KBM-7 (cell line): ENCODE data around the gene TEDC1.

Source experiments
- DNase-seq: peaks from one replicate; pipeline ENCODE4 v3.0.0-alpha.2; 2015
- in situ Hi-C: fragments of 300-500 bp; cut with MboI; formaldehyde crosslinking; loops from 2 replicates; pipeline ENCODE4 v1.14.3; 2020; ENCODE audit warnings: low sequenced_read_pairs, low pct_unique_long_range_greater_than_20kb, mixed read lengths

The TEDC1 gene

GRCh38 chr14:105490572-105491365 lies at the start of gene TEDC1:
Gene TEDC1, plus strand, starts transcription at chr14:105491246. Its CDS starts 130 bp downstream, at chr14:105491376.
- in situ Hi-C loops, result no loop called here
- peak; percentile 100 for DNase-seq

GRCh38 chr14:105442125-105442524 lies 48.9 kb upstream of the TEDC1 start:
- no peak for DNase-seq
- in situ Hi-C loops, result no loop called here

DNA sequence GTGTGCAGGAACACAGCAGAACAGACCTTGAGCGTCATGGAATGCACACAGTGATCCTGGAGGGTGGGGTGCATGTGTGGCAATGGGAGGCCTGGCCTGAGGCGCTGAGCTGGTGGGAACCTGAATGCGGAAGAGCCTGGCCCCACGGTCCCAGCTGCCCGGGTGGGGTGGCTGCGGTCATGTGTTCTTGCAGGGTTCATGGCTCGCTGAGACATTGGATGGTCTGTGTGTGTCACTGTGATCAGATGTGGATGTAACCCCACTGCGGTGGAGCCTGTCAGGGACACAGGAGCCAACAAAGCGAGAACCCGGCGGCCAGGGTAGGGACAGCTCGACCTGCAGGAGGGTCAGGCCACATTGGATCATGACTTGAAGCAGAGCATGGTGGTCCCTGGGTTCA lies 48.2 kb upstream of the TEDC1 start:
- no peak for DNase-seq
- in situ Hi-C loops, result no loop called here

GRCh38 chr14:105444859-105445258 lies 46.2 kb upstream of the TEDC1 start:
- no peak for DNase-seq
- in situ Hi-C loops, result no loop called here

- no peak for DNase-seq
- in situ Hi-C loops, result no loop called here
These were observed 45.8 kb upstream of the TEDC1 start for GRCh38 chr14:105445290-105445689.

DNA sequence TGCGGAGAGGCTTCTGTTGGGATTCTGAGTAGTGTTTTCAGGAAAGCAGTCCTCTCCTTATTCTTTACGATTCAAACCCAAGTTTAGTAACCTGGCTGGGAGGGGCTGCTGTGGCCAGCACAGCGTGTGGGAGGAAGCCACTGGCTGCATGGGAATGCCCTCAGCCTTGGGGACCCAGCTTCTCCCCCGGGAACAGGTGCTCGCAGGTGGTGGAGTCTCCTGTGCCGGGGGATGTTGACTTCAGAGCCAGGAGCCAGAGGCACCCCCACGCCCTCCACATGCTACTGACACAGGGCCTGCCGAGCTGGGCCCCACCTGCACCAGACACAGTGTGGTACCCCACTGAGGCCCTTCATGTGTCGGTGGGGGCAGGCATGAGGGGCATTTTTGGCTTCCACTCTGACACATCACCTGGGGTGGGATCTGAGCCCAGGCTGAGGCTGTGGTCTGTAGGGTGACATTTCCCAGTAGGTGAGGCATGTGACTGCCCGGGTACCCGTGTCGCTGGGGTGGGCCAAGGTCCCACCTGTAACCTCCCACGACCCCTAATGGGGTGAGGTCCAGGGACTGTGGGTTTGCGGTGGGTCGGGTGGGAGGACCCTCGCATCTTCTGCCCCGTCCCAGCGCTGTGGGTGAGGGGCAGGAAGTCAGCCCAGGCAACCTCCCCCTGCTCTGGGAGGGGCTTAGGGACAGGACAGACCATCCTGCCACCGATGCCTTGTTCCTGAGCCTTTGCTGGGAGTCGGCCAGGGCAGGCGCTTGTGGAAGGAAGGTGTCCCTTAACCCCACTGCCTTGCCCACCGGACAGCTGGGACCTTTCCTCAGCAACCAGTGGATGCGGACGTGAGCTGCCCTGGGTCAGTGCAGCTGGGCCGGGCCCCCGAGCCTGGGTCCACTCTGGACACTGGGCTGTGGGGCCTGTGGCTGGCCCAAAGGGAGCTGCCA lies 44.9 kb upstream of the TEDC1 start:
- DNase-seq, result no peak
- in situ Hi-C loops, result no loop called here

GRCh38 chr14:105446971-105447370 lies 44.1 kb upstream of the TEDC1 start:
- in situ Hi-C loops, result no loop called here
- DNase-seq, result no peak

- in situ Hi-C loops, result no loop called here
- DNase-seq, result no peak
These were observed 43.1 kb upstream of the TEDC1 start for GRCh38 chr14:105447651-105448640.

DNA sequence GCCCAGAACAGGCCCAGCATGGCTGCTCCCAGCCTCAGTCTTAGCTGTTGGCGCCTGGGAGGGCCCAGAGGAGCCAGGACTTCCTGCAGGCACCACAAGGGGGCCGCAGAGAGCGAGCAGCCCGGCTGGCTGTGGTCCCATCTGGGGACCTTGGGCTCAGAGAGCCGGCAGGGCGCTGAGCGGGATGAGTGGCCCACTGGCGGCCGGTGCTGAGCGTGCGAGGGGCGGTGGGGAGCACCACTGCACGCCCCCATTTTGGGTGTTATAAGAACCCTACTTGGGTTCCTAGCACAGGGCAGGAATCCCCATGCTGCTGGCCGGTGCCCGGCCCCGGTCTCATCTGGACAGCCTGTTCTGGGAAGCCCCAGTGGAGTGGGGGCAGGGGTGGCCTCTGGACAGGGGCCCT lies 42.3 kb upstream of the TEDC1 start:
- in situ Hi-C loops, result no loop called here
- DNase-seq, result peak; percentile 55

GRCh38 chr14:105449276-105450122 lies 41.5 kb upstream of the TEDC1 start:
- in situ Hi-C loops, result no loop called here
- DNase-seq, result no peak

GRCh38 chr14:105450123-105450505 lies 40.9 kb upstream of the TEDC1 start:
- in situ Hi-C loops, result no loop called here

DNA sequence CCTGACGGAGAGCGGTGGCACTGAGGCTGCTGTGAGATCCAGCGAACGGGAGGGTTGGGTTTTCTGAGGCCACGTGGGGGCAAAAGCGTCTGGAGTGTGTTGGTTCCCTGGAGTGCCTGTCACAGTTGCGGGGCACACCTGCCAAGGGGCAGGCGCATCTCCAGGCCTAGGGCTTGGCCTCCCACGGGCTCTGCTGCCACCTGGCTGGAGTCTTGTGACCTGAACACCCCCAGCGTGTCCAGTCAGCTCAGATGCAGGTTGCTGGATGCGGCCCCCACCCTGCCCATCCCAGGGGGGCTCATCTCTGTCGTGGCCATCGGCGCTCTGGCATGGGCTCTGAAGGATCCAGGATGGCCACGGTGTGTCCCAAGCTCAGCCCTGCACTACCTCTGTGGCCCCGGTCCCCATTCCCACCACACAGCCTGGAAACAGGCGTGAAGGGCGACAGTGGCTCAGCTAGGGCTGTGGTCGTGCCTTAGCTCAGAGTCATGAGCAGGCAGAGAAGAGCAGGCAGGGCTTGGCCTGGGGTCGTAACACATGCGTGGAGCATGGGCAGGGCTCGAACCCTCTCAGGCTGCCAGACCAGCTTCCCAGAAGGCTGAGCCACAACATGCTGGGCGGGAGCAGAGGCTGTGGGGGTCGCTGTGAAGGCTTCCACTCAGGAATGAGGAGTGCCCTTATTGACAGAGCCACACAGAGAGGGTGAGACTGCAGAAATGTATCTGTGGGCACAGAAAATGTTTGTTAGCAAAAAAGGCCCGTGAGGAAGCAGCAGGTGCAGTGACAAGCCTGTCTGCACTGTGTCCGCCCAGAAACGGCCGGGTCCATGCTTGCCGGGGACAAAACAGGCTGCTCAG lies 40.0 kb upstream of the TEDC1 start:
- DNase-seq, result no peak
- in situ Hi-C loops, result no loop called here

More at GRCh38 chr14:105450123-105450505, 40.9 kb upstream of the TEDC1 start:
- no peak for DNase-seq

GRCh38 chr14:105452963-105453362 lies 38.1 kb upstream of the TEDC1 start:
- DNase-seq, result no peak
- in situ Hi-C loops, result no loop called here

DNA sequence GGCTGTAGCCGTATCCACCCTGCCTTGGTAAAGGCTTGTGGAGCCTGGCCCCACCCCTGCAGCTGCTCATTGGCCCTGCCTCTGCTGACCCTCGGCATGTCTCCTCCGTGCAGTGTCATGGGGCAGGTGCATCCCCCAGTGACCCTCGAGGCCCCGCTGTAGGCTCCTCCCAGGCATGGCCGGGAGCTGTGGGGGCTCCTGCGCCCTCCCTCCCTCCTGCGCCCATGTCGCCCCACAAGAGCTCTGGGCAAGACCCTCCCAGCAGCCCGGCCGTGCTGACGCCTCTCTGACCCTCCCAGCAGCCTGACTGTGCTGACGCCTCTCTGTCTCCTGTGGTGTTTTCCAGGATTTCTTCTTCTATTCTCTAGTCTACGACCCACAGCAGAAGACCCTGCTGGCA lies 37.2 kb upstream of the TEDC1 start:
- no peak for DNase-seq
- in situ Hi-C loops, result no loop called here

DNA sequence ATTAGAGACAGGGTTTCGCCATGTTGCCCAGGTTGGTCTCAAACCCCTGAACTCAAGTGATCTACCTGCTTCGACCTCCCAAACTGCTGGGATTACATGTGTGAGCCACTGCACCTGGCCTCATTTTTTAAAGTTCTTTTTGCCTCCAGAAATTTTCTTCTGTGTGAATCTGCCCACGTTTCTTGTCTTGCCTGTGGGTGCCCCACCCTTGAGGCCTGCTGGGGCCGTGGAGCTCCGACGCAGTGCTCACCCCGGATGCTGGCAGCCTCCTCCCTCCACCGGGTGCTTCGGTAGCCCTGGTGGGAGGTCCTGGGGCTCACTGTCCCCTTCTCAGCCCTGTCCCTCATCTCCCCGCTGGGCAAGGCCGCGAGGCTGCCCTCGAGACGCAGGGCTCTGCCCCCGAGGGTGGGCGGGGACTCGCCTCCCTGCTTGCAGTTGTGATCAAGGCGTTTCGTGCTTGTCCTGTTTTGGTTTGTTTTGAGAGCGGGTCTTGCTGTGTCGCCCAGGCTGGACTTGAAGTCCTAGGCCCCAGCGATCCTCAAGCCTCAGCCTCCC lies 35.9 kb upstream of the TEDC1 start:
- in situ Hi-C loops, result no loop called here
- no peak for DNase-seq

GRCh38 chr14:105455766-105456660 lies 35.0 kb upstream of the TEDC1 start:
- DNase-seq, result no peak
- in situ Hi-C loops, result no loop called here
